Fibroblast of skin of back (primary cell): ENCODE data around the gene HMGCL.
"Not testable (repeated sequence)": the region's sequence is repeated elsewhere in the genome, so short reads cannot be mapped to it uniquely, and the experiment has no call there.

ENCODE experiments used
- DNase-seq: peaks from one replicate; pipeline ENCODE4 v3.0.0-alpha.2; 2013

Gene HMGCL

DNA sequence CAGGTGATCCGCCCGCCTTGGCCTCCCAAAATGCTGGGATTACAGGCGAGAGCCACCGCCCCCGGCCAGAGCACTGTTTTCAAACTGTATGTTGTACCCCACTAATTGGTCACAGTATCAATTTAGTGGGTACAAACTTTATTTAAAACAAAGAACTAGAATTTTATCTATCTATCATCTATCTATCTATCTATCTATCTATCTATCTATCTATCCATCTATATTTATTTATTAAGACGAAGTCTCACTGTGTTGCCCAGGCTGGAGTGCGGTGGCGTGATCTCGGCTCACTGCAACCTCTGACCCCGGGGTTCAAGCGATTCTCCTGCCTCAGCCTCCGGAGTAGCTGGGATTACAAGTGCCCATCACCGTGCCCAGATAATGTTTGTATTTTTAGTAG is 1.4 kb upstream of the HMGCL start:
- not testable (repeated sequence) for DNase-seq

GRCh38 chr1:23825762-23826522 is 713 bp upstream of the HMGCL start:
- DNase-seq: no peak

DNA sequence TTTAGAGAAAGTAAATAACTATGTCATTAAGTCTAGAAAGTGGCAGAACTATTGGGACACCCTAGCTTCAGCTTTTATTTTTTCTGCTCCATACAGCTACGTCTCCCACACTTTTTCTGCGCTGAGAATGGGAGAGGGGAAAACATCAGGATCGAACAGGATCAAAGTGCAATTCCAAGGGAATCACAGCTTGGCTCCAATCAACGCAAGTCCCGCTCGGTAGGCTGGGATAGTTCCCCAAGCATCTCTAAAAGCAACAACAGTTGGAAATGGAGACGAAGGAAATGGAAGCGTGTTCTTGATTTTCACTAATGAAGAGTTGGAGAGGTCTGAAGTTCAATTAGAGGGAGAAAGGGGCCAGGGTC is 536 bp downstream of the HMGCL start:
- no peak for DNase-seq

DNA sequence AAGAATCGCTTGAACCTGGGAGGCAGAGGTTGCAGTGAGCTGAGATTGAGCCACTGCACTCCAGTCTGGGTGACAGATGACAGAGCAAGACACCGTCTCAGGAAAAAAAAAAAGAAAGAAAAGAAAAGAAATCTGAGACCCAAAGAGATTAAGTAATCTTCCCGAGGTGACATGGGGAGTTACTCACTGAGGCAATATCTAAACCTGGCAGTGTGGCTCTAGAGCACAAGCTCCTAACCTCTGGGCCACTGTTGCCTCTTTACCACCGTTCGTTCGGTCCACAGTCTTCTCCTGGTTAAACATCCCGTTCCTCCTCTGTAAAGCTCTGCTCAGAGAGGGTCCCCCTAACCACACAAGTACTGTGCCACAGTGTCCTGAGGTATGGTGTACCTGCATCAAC is 1.5 kb downstream of the HMGCL start:
- no peak for DNase-seq

- no peak for DNase-seq
Measured at GRCh38 chr1:23817633-23818032, 7.6 kb downstream of the HMGCL start.

DNA sequence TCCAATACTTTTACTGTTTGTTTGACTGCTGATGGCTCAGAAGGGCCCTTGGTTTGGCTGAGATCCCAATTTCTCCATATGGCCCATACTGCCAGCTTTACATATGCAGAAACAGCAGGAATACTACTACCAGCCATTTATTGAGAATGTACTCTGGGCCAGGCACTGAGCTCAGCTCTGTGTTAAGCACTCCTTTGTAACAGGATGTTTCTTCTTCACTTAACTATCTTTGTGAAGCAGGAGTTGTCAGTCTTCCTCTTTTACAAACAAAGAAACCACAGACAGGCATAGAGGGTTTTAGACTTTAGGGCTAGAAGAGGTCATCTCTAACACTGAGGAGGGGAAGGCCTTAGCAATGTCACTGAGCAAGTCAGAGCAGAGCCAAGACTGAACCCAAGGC is 8.3 kb downstream of the HMGCL start:
- no peak for DNase-seq

- DNase-seq: no peak
Measured at GRCh38 chr1:23816361-23816760, 8.9 kb downstream of the HMGCL start.

DNA sequence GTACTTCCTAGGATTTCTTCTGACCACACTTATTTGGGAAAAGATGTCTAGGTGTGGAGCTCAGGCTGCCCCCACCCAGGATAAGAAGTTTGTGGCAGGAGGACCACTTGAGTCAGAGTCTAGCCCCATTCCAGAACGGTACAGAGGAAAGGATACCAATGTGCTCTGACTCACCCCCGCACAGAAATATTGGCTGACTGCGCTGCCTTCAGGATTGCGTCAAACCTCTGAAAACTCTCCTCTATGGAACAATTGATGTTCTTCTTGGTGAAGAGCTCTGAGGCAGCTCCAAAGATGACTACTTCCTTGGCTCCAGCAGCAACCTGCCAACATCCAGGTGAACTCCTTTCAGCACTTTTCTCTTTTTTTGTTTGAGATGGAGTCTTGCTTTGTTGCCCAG is 11.2 kb downstream of the HMGCL start:
- no peak for DNase-seq

DNA sequence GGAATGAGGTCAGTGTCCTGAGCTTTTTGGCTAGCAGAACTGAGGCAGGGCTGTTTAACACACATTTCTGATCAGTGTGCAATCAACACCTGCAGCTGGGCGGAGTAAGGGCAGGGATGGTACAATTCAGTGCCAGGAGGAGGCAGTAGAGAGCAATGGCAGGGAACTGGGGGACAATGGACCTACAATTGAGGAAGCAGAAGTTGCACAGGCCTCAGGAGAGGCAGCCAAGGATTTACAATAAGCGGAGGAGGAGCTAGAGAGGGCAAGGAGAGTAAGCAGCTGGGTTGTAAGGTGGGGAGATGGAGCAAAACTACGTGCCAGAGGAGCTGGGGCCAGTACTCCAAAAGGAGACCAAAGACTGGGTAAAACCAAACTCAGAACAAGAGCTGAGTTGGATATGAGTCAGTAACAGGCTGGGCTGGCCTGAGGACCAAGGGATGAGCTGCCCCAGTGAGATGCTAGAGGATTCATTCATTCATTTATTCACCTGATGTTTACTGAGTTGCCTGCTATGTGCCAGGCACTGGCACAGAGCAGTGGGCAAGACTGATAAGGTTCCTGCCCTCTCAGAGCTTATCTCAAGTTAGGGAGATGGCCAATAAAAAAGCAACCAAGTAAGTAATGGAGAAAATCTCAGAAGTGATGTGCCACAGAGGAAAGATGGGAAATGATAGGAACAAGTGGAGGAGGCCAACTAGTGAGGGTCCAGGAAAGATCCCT is 14.2 kb downstream of the HMGCL start:
- DNase-seq: no peak

DNA sequence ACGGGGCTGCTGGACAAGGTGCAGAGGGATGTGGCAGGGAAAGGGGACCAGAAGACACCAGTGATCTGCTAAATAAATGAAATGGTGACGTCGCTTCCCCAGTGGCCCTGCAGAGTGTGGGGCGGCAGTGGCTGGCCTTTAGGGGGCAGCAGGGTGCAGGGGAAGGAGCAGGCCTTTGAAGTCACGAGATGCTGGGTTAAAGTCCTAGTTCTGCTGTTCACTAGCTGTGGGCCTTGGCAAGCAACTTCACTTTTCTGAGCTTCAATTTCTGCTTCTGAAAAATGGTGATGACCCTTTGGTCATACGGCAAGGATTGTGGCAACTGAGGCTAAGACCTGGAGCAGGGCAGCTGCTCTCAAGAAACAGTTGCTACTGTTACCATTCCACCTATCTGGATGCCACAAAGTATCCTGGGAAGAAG is 15.5 kb downstream of the HMGCL start:
- peak; percentile 65 for DNase-seq

DNA sequence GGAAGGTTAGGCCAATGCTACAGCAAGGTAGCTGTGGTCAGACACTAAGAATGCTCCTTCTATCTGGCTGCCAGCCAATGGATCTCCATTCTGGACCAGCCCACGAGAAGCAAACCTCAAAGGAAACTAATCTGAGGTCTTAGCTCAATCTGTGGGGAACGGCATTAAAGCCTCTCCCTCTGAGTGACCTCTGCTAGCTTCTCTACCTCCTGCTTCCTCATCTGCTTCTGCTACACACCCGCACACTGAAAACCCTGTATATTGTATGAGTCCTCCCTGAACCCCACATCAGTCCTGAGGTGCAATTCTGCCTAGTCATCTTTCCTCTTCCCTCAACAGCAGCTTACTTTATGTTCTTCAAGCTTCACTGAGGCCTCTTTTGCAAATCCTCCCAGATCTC is 17.8 kb downstream of the HMGCL start:
- no peak for DNase-seq

DNA sequence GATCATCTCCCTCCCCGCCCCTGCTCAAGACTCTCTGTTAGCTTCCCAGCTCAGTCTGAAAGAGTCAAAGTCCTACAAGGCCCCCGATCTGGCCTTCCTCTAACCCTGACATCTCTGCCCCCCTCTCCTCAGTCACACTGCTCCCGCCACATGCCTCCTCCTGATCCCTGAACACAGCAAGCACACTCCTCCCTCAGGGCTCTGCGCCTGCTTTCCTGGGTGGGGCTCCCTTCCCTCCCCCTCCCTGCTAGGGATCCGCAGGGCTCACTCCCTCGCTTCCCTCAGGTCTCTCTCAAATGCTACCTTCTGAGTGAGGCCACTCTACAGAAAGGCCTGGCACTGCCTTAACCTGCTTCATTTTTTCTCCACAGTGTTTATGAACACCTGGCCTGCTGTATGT is 18.9 kb downstream of the HMGCL start:
- no peak for DNase-seq

DNA sequence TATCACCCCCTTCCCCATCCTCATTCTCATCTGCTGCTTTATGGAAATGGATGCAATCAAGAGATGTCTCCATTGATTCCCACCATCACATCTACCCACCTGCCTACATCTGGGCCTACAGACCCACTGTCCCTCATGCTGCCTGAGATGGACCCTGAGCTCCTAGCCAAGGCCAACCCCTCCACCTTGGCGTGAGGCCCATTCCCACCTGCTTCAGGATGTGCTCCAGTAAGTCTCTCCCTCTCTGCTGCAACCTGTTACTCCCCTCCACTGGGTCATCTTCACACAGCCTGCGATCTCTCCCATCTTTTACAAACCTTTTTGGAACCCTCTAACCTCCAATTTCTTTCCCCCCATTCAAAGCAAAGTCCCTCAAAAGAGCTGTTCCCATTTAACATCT is 20.2 kb downstream of the HMGCL start:
- no peak for DNase-seq

DNA sequence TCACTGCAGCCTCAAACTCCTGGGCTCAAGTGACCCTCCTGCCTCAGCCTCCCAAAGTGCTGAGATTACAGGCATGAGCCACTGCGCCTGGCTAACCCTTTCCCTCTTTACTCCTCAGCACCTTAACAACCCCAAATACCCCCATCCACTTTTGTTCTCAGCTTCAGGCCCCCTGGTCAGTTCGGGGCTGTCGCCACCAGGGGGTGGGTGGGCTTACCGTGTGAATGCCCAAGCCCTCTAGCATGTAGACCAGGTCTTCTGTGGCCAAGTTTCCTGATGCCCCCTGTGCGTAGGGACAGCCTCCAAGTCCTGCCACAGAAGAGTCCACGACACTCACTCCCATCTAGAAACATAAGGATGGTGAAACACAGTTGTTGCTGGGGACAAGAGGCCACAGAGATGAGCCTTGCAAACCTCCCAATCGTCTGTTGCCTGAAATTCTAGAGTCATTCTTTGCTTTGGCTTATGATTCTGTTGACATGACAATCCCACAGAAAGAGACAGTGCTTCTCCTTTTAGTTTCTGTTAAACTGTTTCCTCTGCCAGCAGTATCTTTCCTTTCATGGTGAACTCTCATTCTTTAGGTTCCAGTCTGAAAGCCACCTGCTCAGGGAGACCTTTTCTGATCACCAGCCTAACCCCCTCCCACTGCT is 20.9 kb downstream of the HMGCL start:
- no peak for DNase-seq

GRCh38 chr1:23803674-23804073 is 21.6 kb downstream of the HMGCL start:
- no peak for DNase-seq

GRCh38 chr1:23802809-23803342 is 22.4 kb downstream of the HMGCL start:
- DNase-seq: not testable (repeated sequence)

DNA sequence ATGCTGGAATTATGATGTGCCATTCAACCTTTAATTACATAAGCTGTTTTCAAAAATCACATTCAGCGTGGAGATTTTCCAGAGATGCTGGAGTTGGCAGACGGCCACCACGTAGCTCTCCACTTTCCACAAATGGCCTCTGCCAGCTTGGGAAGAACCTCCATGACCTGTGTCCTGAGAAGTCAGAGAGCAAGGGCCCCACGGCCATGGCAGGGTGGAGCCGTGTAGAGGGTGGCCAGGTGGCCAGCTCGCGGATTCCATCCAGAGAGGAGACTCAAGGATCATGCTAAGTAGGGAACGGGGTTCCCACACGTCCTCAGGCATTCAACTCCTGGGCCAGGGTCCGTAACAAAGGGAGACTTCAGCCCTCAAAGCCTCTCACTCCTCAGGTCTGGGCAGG is 23.4 kb downstream of the HMGCL start:
- no peak for DNase-seq

GRCh38 chr1:23801338-23801748 is 23.9 kb downstream of the HMGCL start:
- DNase-seq: no peak

GRCh38 chr1:23800400-23801337 is 24.6 kb downstream of the HMGCL start, which contains the start of gene GALE:
TSS of gene GALE (minus strand) at chr1:23800754. CDS start at chr1:23799007, 1,747 bp downstream.
- DNase-seq: peak; percentile 95

GRCh38 chr1:23799570-23800399 is 25.4 kb downstream of the HMGCL start:
- peak; percentile 48 for DNase-seq

DNA sequence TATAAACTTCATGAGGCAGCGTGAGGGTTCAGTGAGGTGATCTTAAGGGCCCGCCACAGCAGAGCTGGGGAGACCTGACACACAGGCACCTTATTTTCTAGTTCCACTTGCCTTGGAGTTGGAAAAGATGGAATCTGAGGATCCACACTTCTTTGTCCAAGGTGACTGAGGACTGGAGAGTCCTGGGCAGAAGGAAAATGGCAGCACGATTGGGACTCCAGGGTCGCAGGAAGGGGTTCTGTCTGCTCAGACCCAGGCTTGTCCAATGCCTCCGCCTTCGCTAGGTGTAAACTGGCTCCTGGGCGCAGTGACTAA is 26.0 kb downstream of the HMGCL start:
- DNase-seq: no peak
